B cell (primary cell): ENCODE measurements around the gene CHIC2. TPM values are rescaled to one million over a fixed set of nuclear protein-coding genes. Genes with fewer than 3 reads are reported as not detected.
A peak's percentile ranks its signal among the peaks of the same experiment; 100 is the strongest.

Experiments
- ATAC-seq: fragments of 200-7000 bp; cut with Tn5 transposase; one replicate; pipeline ENCODE4 v1.10.0; 2021; ENCODE audit warnings: low read depth, mild to moderate bottlenecking, moderate number of reproducible peaks, moderate library complexity
- CTCF ChIA-PET: fragments of 350-600 bp; sonication (Branson Sonifier 250); formaldehyde crosslinking; loops from one replicate; lab custom pipeline; 2021; ENCODE audit warnings: antibody characterized with exemption, inconsistent platforms; lab: Charles Lee
- POLR2A ChIA-PET: fragments of 350-600 bp; sonication (Branson Sonifier 250); formaldehyde crosslinking; loops from one replicate; lab custom pipeline; 2021; ENCODE audit warnings: antibody characterized with exemption; lab: Charles Lee
- DNase-seq: peaks from one replicate; pipeline ENCODE4 v3.0.0; 2013
- H2AFZ ChIP-seq: 2 replicates; pipeline ENCODE4 v1.6.1; 2012; ENCODE audit warnings: mild to moderate bottlenecking, low read depth, low read length; ENCODE audit not compliant: insufficient read depth, poor library complexity, severe bottlenecking
- H3K27ac ChIP-seq, 2 donors: 1 replicate in 1 of 2; 2 replicates in 1 of 2; pipeline ENCODE4 v1.5.1; 2012 to 2013; ENCODE audit warnings: low read length in 2 of 2, mild to moderate bottlenecking in 2 of 2, moderate library complexity in 1 of 2
- H3K27me3 ChIP-seq, 4 experiments: fragments of 200-600 bp in 1 of 4; sonication (generic) in 1 of 4; replicated peaks in 1 of 4; 1 replicate in 2 of 4; 2 replicates in 2 of 4; pipeline versions ENCODE4 v1.6.1 to v1.7.0; 2013 to 2016; ENCODE audit warnings: low read length in 3 of 4, mild to moderate bottlenecking in 2 of 4, mixed read lengths in 1 of 4, moderate library complexity in 1 of 4; ENCODE audit not compliant: insufficient read depth in 4 of 4, control insufficient read depth in 3 of 4; ENCODE audit errors: control extremely low read depth in 1 of 4
- H3K36me3 ChIP-seq, 2 experiments: replicated peaks in 1 of 2; 1 replicate in 1 of 2; 2 replicates in 1 of 2; pipeline versions ENCODE4 v1.6.1 to v1.7.1; 2013; ENCODE audit warnings: low read length in 1 of 2; ENCODE audit not compliant: insufficient read depth in 2 of 2, control insufficient read depth in 1 of 2; ENCODE audit errors: control extremely low read depth in 1 of 2, extremely low read depth in 1 of 2
- H3K4me1 ChIP-seq, 2 donors: fragments of 200-600 bp in 1 of 2; sonication (generic) in 1 of 2; 1 replicate in 1 of 2; 2 replicates in 1 of 2; pipeline versions ENCODE4 v1.5.1 to v1.6.1; 2013 to 2017; ENCODE audit warnings: low read length in 2 of 2; ENCODE audit not compliant: control insufficient read depth in 2 of 2, insufficient read depth in 2 of 2
- H3K4me2 ChIP-seq: replicated peaks from 2 replicates; pipeline ENCODE3; 2012; ENCODE audit warnings: mild to moderate bottlenecking, low read depth, low read length; ENCODE audit not compliant: poor library complexity, severe bottlenecking
- H3K4me3 ChIP-seq, 5 experiments: fragments of 200-600 bp in 1 of 5; sonication (generic) in 1 of 5; 1 replicate in 3 of 5; 2 replicates in 2 of 5; pipeline versions ENCODE4 v1.5.1 to v1.7.0; 2011 to 2016; ENCODE audit warnings: low read length in 4 of 5, mild to moderate bottlenecking in 4 of 5, low read depth in 2 of 5, control low read depth in 1 of 5, moderate library complexity in 1 of 5; ENCODE audit not compliant: insufficient read depth in 1 of 5; ENCODE audit errors: control extremely low read depth in 1 of 5, extremely low read depth in 1 of 5
- H3K79me2 ChIP-seq: fragments of 200-600 bp; sonication (generic); one replicate; pipeline ENCODE4 v1.6.0; 2016; ENCODE audit warnings: low read length; ENCODE audit not compliant: control insufficient read depth, insufficient read depth
- H3K9ac ChIP-seq: fragments of 200-600 bp; sonication (generic); 2 replicates; pipeline ENCODE4 v1.6.1; 2017; ENCODE audit warnings: mild to moderate bottlenecking, low read length, moderate library complexity
- H3K9me3 ChIP-seq, 3 donors: one replicate each; pipeline versions ENCODE4 v1.6.1 to v1.7.1; 2013; ENCODE audit warnings: low read length in 2 of 3; ENCODE audit not compliant: control insufficient read depth in 2 of 3, insufficient read depth in 1 of 3; ENCODE audit errors: control extremely low read depth in 1 of 3
- H4K20me1 ChIP-seq: 2 replicates; pipeline ENCODE4 v1.6.0; 2012; ENCODE audit warnings: mild to moderate bottlenecking, low read length; ENCODE audit not compliant: insufficient read depth, control insufficient read depth, poor library complexity, severe bottlenecking
- H3K27ac Mint-ChIP-seq: one replicate; pipeline ENCODE4 v1.8.0; 2021; ENCODE audit warnings: mixed read lengths
- H3K27me3 Mint-ChIP-seq: one replicate; pipeline ENCODE4 v1.8.0; 2021; ENCODE audit warnings: mixed read lengths
- H3K4me1 Mint-ChIP-seq: one replicate; pipeline ENCODE4 v1.8.0; 2021; ENCODE audit warnings: mixed read lengths
- H3K4me3 Mint-ChIP-seq: one replicate; pipeline ENCODE4 v1.8.0; 2021; ENCODE audit warnings: mixed read lengths
- H3K9me3 Mint-ChIP-seq: one replicate; pipeline ENCODE4 v1.8.0; 2022; ENCODE audit warnings: mixed read lengths; ENCODE audit not compliant: insufficient read depth
- CTCF ChIP-seq: fragments of 200-600 bp; IDR thresholded peaks from one replicate; pipeline ENCODE4 v1.8.0; 2022; ENCODE audit warnings: antibody characterized with exemption, mild to moderate bottlenecking
- EZH2 ChIP-seq: IDR thresholded peaks from 2 replicates; pipeline ENCODE4 v1.6.1; 2012; ENCODE audit warnings: borderline replicate concordance, low read depth, mild to moderate bottlenecking, moderate library complexity, low read length; ENCODE audit not compliant: insufficient read depth, poor library complexity, severe bottlenecking
- WGBS: methylation state at CpG from one replicate; pipeline ENCODE4 v1.1.5; 2013; ENCODE audit warnings: missing lambda C conversion rate; ENCODE audit not compliant: insufficient coverage; 5-methylcytosine and 5-hydroxymethylcytosine counted together
- intact Hi-C: fragments of 100-400 bp; cut with micrococcal nuclease; formaldehyde crosslinking; loops from one replicate; pipeline ENCODE4 v1.10.0; 2022
- polyA plus RNA-seq: library from polyadenylated mRNA; depleted of rRNA; stranded (reverse); fragments of >200 nt; gene quantifications from 2 replicates; pipeline ENCODE4 v1.2.3, GENCODE V29; 2012
- total RNA-seq, 2 donors: library from RNA; stranded (reverse); fragments of 120-200 nt in 1 of 2; gene quantifications; 1 replicate in 1 of 2; 2 replicates in 1 of 2; pipeline versions ENCODE4 v1.2.3 to v1.2.4, GENCODE V29; 2013 to 2022

Gene CHIC2
- total and polyA plus RNA-seq, 2 donors (not counting 1 experiment from before 2014, with no cell fraction given), result 20.2 to 37.7 TPM

- peak overlapping the region; percentile 58 for H3K4me3 Mint-ChIP-seq
- Histone ChIP-seq H3K36me3 (no peaks in the 10 kb centered on the region), H3K27me3 (peaks cover 0 to 94% (median 71%) of the 10 kb centered on the region in 4 experiments), H3K9ac (no peak overlapping the region), H2AFZ (no peak overlapping the region), H4K20me1 (no peaks in the 10 kb centered on the region), H3K4me3 (no peak overlapping the region), H3K4me2 (peak overlapping the region; percentile 41), H3K27ac (no peak overlapping the region), H3K4me1 (peaks cover 56 to 69% of the 10 kb centered on the region in 2 donors), H3K79me2 (no peaks in the 10 kb centered on the region), H3K9me3 (peaks cover 2 to 37% (median 4%) of the 10 kb centered on the region in 3 donors)
- no peaks in the 10 kb centered on the region for H3K9me3 Mint-ChIP-seq
- POLR2A ChIA-PET, result no interaction called here
- WGBS, result 25% methylated on average over 4 of the region's 8 CpGs
- peaks cover 57% of the 10 kb centered on the region for H3K4me1 Mint-ChIP-seq
- ATAC-seq (no peak), DNase-seq (peak; percentile 24)
- H3K27ac Mint-ChIP-seq, result peak overlapping the region; percentile 37
- intact Hi-C loops, result loop anchor here (2.0 kb wide), 1 partner anchor 128 kb away; no protein-coding TSS in a partner anchor
- no peak for TF ChIP-seq CTCF
- TF ChIP-seq EZH2, result no peak
- H3K27me3 Mint-ChIP-seq, result peaks cover 71% of the 10 kb centered on the region
- CTCF ChIA-PET, result interaction anchor here (0.7 kb wide), 1 partner anchor 8 kb away, joined by 3 read pairs; no protein-coding TSS in a partner anchor
These were observed 38.8 kb upstream of the CHIC2 start for GRCh38 chr4:54103190-54103574.

DNA sequence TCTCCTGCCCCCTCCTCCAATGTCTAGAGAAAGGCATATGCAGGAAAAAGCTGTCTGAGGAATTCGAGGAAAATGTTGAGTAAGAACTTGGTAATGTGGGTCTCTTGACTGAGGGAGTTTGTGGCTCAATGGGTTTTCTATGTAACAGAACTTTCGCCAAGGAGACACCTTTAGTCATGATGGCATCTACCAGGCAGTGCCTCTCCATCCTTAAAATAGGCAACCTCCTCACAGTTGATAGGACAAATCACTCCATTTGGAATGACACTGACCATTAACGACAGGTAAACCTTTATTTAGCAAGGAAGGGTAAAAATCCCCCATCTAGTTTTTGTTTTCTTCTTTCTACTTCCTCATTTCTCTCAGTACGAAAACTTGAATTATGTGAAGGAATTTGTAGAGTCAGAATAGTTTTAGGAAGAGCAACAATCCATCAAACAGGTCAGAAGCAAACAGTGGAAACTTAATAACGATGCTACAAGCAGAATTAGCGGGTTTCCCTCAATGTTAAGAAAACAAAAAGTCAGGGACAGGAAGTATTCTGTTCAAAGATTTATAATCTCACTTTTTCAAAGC lies 38.2 kb upstream of the CHIC2 start:
- ChIA-PET POLR2A (no interaction called here), CTCF (no interaction called here)
- ATAC-seq (no peak), DNase-seq (peak; percentile 55)
- Histone ChIP-seq H3K9me3 (peaks cover 2 to 37% (median 4%) of the 10 kb centered on the region in 3 donors), H3K4me2 (peak overlapping the region; percentile 41), H4K20me1 (no peaks in the 10 kb centered on the region), H3K9ac (no peak overlapping the region), H3K79me2 (no peaks in the 10 kb centered on the region), H3K4me3 (peak overlapping the region in 1 of 5 experiments; percentile 41), H3K27ac (no peak overlapping the region), H3K36me3 (no peaks in the 10 kb centered on the region), H2AFZ (no peak overlapping the region), H3K4me1 (peaks cover 53 to 65% of the 10 kb centered on the region in 2 donors), H3K27me3 (peaks cover 0 to 94% (median 73%) of the 10 kb centered on the region in 4 experiments)
- Mint-ChIP-seq H3K4me3 (peak overlapping the region; percentile 58), H3K4me1 (peaks cover 52% of the 10 kb centered on the region), H3K27me3 (peaks cover 73% of the 10 kb centered on the region), H3K27ac (no peak overlapping the region), H3K9me3 (no peaks in the 10 kb centered on the region)
- WGBS, result 7% methylated on average over 2 of the region's 6 CpGs
- intact Hi-C loops, result loop anchor here (2.0 kb wide), 1 partner anchor 128 kb away; no protein-coding TSS in a partner anchor
- TF ChIP-seq EZH2 (no peak), CTCF (no peak)
